GM12891 (cell line): ENCODE results near the gene PMF1.
"Not testable (repeated sequence)": the region's sequence is repeated elsewhere in the genome, so short reads cannot be mapped to it uniquely, and the experiment has no call there.

Experiments
- POLR2A ChIP-seq: IDR thresholded peaks from 2 replicates; pipeline ENCODE4 v1.6.1; 2011; ENCODE audit warnings: low read depth, low read length, control low read depth
- POLR2AphosphoS5 ChIP-seq: IDR thresholded peaks from 2 replicates; pipeline ENCODE4 v1.6.1; 2011; ENCODE audit warnings: low read depth, low read length, control low read depth

DNA sequence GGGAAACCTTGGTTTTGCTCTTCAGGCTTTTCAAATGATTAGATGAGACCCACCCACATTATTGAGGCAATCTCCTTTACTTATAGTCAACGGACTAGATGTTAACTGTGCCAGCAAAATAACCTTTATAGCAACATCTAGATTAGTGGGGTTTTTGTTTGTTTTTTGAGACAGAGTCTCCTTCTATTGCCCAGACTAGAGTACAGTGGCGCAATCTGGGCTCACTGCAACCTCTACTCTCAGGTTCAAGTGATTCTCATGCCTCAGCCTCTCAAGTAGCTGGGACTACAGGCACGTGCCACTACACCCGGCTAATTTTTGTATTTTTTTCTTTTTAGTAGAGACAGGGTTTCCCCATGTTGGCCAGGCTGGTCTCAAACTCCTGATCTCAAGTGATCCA is 22.5 kb upstream of the PMF1 start:
- TF ChIP-seq POLR2A, POLR2AphosphoS5: not testable (repeated sequence)
